Measurements from ENCODE around the gene AOAH. TPM values are rescaled to one million over a fixed set of nuclear protein-coding genes. Genes with fewer than 3 reads are reported as not detected.

AOAH gene
- total RNA-seq, 1 donor: not detected

DNA sequence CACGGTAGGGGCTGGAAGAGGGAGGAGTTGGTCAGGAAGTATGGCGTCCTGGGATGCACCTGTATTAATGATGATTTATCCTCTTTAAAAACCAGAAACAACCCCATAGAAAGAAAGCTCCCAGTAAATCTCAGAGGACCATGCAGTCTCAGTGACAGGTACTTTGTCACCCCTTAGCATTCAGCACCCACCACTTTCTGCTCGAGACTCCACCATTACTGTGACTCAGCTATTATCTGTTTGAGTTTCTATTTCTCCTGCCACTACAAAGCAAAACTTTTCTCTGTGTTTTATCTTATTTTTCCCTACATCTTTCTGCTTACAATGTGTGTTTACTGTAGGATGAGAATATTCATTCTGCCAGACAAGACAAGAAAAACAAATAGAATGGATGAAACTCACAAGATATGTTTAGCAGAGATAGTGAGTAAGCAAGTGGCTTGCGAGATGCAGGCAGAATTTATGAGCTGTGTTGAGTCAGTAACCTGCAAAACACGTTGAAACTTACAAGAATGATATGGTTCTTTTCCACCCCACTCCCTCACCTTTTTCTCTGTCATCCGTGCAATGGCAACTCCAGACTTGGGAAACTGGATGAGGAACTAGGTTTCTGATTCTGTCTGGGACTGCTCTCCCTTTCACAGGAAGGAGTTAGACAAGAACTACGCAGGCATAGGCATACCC is 127.1 kb downstream of the AOAH start:
- no peak for DNase-seq (ENCODE audit: low read depth)
- no peak overlapping the region for H3K4me3 ChIP-seq (ENCODE audit: low read depth, low read length)
- TF ChIP-seq, protein P1, sequence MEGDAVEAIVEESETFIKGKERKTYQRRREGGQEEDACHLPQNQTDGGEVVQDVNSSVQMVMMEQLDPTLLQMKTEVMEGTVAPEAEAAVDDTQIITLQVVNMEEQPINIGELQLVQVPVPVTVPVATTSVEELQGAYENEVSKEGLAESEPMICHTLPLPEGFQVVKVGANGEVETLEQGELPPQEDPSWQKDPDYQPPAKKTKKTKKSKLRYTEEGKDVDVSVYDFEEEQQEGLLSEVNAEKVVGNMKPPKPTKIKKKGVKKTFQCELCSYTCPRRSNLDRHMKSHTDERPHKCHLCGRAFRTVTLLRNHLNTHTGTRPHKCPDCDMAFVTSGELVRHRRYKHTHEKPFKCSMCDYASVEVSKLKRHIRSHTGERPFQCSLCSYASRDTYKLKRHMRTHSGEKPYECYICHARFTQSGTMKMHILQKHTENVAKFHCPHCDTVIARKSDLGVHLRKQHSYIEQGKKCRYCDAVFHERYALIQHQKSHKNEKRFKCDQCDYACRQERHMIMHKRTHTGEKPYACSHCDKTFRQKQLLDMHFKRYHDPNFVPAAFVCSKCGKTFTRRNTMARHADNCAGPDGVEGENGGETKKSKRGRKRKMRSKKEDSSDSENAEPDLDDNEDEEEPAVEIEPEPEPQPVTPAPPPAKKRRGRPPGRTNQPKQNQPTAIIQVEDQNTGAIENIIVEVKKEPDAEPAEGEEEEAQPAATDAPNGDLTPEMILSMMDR (IDR thresholded peaks at IDR 0.05; ENCODE audit: insufficient read depth, low read depth, low read length): no peak

DNA sequence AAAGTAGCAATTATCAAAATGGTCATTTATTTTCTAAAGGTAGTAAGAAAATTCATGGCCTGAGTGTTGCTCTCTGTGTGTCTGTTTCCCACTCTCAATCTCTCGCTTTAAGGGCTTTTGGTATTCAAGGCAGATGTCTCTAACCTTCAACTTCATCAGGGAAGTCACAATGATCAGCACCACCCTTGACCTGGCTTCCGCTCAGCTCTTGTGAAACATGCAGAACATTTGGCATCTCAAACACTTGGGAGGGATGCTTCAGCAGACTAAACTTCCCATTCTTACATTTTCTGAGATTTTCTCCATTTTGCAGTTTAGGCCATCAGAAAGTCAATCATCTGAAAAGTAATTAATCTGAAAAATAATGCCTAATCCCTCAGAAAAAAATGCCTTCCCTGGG is 129.8 kb downstream of the AOAH start:
- DNase-seq (ENCODE audit: low read depth): no peak
- TF ChIP-seq, protein P1 (IDR thresholded peaks at IDR 0.05; ENCODE audit: insufficient read depth, low read depth, low read length): no peak
- H3K4me3 ChIP-seq (ENCODE audit: low read depth, low read length): no peak overlapping the region

DNA sequence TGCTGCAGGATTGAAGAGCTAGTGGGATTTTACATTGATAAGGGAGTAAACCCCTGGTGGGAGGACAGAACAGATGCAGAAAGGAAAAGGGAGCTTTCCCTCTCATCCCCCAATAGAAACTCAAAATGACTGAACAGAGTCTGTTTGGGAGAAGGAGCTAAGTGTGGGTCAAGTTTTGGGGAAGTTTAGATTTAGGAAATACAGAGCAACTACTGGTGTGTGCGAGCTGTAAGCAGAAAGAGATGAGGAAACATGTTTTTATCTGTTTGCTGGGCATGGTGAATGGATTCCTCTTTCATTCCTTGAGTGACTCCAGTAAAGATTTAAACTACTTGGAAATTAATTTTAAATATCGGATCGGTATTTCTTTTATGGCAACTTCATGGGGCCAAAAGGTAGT is 132.7 kb downstream of the AOAH start:
- DNase-seq (ENCODE audit: low read depth): no peak
- H3K4me3 ChIP-seq (ENCODE audit: low read depth, low read length): no peak overlapping the region
- TF ChIP-seq, protein P1 (IDR thresholded peaks at IDR 0.05; ENCODE audit: insufficient read depth, low read depth, low read length): no peak

DNA sequence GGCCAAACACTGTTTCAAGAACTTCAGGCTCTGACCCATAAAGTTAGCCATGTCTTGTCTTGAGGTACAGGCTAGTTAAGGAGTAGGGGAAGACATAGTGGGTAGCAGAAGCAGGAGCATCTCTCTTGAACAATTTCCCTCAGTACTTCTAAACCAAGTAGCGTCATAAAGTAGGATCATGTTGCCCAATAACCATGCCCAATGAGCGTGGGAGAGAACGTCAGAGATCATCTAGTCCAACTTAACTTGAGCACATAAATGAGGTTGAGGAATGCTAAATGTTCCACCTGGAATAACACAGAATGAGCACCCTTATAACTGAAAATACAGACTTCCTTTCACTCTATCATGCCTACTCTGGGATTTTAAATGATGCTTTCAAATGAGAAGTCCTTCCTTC is 134.9 kb downstream of the AOAH start:
- no peak overlapping the region for H3K4me3 ChIP-seq (ENCODE audit: low read depth, low read length)
- no peak for DNase-seq (ENCODE audit: low read depth)
- TF ChIP-seq, protein P1 (IDR thresholded peaks at IDR 0.05; ENCODE audit: insufficient read depth, low read depth, low read length): no peak

DNA sequence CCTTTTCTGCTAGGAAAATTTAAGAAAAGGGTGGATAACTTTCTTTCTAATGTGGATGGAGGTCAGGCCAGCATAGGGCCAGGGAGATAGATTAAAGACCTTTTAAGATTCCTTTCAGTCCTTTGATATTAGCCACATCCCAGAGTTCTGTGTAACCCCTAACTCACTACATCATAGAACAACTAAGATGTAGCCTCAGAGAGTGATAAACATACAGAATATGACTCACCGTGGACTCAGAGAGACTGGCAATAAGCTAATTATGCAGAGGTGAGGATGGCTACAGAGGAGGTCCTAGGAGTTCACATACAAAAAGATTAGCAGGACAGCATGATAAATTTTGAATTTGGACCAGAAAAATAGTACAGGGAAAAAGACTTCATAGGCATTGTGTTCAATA is 141.0 kb downstream of the AOAH start:
- TF ChIP-seq, protein P1 (IDR thresholded peaks at IDR 0.05; ENCODE audit: insufficient read depth, low read depth, low read length): no peak
- DNase-seq (ENCODE audit: low read depth): no peak
- H3K4me3 ChIP-seq (ENCODE audit: low read depth, low read length): no peak overlapping the region

DNA sequence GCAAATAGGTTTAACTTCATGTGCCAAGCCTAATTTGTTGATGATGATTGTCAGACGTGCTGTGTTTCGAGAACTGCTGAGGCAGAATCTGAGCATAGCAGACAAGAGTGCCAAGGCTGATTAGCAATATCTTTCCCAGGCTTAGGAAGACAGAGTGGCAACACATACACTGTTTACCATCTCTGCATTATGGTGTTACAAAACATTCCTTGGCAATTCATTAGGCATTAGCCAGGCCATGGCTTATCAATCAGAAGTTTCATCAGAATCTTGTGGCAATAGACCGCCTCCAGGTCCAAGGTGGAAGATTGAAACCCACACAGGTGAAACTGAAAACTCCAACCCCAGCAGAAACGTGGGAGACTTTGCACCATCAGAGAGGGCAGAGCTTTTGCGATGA is 148.5 kb downstream of the AOAH start:
- TF ChIP-seq, protein P1 (IDR thresholded peaks at IDR 0.05; ENCODE audit: insufficient read depth, low read depth, low read length): no peak
- DNase-seq (ENCODE audit: low read depth): no peak
- no peak overlapping the region for H3K4me3 ChIP-seq (ENCODE audit: low read depth, low read length)

DNA sequence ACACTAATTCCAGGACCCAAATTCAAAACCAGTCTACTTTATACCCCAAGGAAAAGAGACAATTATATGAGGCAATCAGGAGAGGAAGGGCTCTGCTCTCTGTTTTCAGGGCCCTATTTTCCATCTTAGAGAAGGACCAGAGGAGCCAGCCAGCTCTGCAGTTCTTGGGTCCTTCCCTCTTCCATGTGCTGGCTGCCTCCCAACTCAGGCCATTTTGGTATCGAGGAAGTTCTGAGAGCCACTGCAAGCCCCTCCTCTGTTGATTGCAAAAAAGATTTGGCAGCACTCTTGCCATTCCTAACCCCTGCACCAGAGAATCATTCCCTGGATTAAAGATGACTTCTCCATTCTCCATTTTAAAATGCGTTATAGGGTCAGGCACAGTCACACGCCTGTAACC is 151.2 kb downstream of the AOAH start:
- no peak for DNase-seq (ENCODE audit: low read depth)
- H3K4me3 ChIP-seq (ENCODE audit: low read depth, low read length): no peak overlapping the region
- TF ChIP-seq, protein P1 (IDR thresholded peaks at IDR 0.05; ENCODE audit: insufficient read depth, low read depth, low read length): no peak

All from fibroblast of villous mesenchyme (primary cell).